ENCODE results near the gene GYS2. TPM values are rescaled to one million over a fixed set of nuclear protein-coding genes. Genes with fewer than 3 reads are reported as not detected.

GYS2 gene
- total RNA-seq, 1 donor from 2014 or later = not detected

- Mint-ChIP-seq H3K9me3 (ENCODE audit: low read depth) (peaks cover 6% of the 10 kb centered on the region), H3K4me3 (ENCODE audit: low read depth) (no peak overlapping the region), H3K36me3 (ENCODE audit: insufficient read depth) (peaks cover 4% of the 10 kb centered on the region), H3K27me3 (no peaks in the 10 kb centered on the region), H3K4me1 (ENCODE audit: low read depth) (peaks cover 4% of the 10 kb centered on the region), H3K27ac (no peak overlapping the region)
- DNase-seq (ENCODE audit: low spot score, unreplicated experiment) = no peak
- no peak for TF ChIP-seq CTCF (IDR thresholded peaks at IDR 0.05; ENCODE audit: unreplicated experiment)
These were observed 12.4 kb upstream of the GYS2 start for GRCh38 chr12:21617030-21617429.

- no peak overlapping the region for H3K27ac Mint-ChIP-seq
- peaks cover 2% of the 10 kb centered on the region for H3K36me3 Mint-ChIP-seq (ENCODE audit: insufficient read depth)
- H3K9me3 Mint-ChIP-seq (ENCODE audit: low read depth) = no peaks in the 10 kb centered on the region
- DNase-seq (ENCODE audit: low spot score, unreplicated experiment) = no peak
- H3K27me3 Mint-ChIP-seq = no peaks in the 10 kb centered on the region
- peaks cover 4% of the 10 kb centered on the region for H3K4me1 Mint-ChIP-seq (ENCODE audit: low read depth)
- no peak for TF ChIP-seq CTCF (IDR thresholded peaks at IDR 0.05; ENCODE audit: unreplicated experiment)
- H3K4me3 Mint-ChIP-seq (ENCODE audit: low read depth) = no peak overlapping the region
These were observed 10.8 kb upstream of the GYS2 start for GRCh38 chr12:21615431-21615830.

DNA sequence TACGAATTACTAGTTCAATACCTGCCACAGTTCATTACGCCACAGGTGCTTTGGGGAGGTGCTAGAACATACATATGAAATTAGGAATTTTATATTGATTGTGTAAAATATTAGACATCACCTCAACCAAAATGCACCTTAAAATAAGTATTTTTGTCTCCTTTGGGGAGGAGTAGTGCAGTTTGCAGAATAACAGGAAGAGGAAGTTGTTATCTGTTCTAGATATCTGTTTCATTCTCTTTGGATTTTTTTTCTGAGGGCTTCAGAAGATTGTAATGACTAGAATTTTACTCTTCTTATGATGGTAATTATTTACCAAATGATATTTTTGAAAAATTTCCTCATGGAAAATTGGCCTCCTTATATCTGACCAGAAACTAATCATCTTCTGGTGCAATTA lies 9.9 kb upstream of the GYS2 start:
- no peaks in the 10 kb centered on the region for H3K9me3 Mint-ChIP-seq (ENCODE audit: low read depth)
- no peak for DNase-seq (ENCODE audit: low spot score, unreplicated experiment)
- no peak overlapping the region for H3K4me3 Mint-ChIP-seq (ENCODE audit: low read depth)
- TF ChIP-seq CTCF (IDR thresholded peaks at IDR 0.05; ENCODE audit: unreplicated experiment) = no peak
- no peaks in the 10 kb centered on the region for H3K36me3 Mint-ChIP-seq (ENCODE audit: insufficient read depth)
- H3K4me1 Mint-ChIP-seq (ENCODE audit: low read depth) = peaks cover 4% of the 10 kb centered on the region
- H3K27ac Mint-ChIP-seq = no peak overlapping the region
- no peaks in the 10 kb centered on the region for H3K27me3 Mint-ChIP-seq

GRCh38 chr12:21613931-21614330 lies 9.3 kb upstream of the GYS2 start:
- Mint-ChIP-seq H3K27me3 (no peaks in the 10 kb centered on the region), H3K4me1 (ENCODE audit: low read depth) (peaks cover 4% of the 10 kb centered on the region), H3K27ac (no peak overlapping the region), H3K9me3 (ENCODE audit: low read depth) (no peaks in the 10 kb centered on the region), H3K36me3 (ENCODE audit: insufficient read depth) (no peaks in the 10 kb centered on the region), H3K4me3 (ENCODE audit: low read depth) (no peak overlapping the region)
- TF ChIP-seq CTCF (IDR thresholded peaks at IDR 0.05; ENCODE audit: unreplicated experiment) = peak; percentile 43
- no peak for DNase-seq (ENCODE audit: low spot score, unreplicated experiment)

DNA sequence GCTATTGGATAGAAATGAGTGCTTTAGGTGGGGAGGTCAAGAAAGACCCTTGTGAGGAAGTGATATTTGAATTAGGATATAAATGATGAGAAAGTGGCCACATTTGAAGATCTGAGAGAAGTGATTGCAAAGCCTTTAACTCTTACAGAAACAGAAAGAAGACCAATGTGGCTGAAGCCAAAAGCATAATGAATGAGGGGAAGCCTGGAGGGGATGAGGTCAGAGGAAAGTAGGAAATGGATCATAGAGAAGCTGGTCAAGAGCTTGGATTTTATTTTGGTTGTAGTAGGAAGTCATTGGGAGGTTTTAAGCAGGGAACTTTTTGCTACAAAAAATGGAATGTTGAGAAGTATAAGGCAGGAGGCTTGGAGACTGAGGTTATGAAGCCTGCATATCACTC lies 3.5 kb upstream of the GYS2 start:
- Mint-ChIP-seq H3K4me3 (ENCODE audit: low read depth) (no peak overlapping the region), H3K9me3 (ENCODE audit: low read depth) (no peaks in the 10 kb centered on the region), H3K4me1 (ENCODE audit: low read depth) (peaks cover 7% of the 10 kb centered on the region), H3K36me3 (ENCODE audit: insufficient read depth) (no peaks in the 10 kb centered on the region), H3K27me3 (no peaks in the 10 kb centered on the region), H3K27ac (no peak overlapping the region)
- no peak for DNase-seq (ENCODE audit: low spot score, unreplicated experiment)
- TF ChIP-seq CTCF (IDR thresholded peaks at IDR 0.05; ENCODE audit: unreplicated experiment) = no peak
